ENCODE data around the gene PRCD. TPM values are rescaled to one million over a fixed set of nuclear protein-coding genes. Genes with fewer than 3 reads are reported as not detected.

The PRCD gene
- total and polyA plus RNA-seq, 8 donors, result 0.72 to 12.2 (median 4.2) TPM; not detected in 3

DNA sequence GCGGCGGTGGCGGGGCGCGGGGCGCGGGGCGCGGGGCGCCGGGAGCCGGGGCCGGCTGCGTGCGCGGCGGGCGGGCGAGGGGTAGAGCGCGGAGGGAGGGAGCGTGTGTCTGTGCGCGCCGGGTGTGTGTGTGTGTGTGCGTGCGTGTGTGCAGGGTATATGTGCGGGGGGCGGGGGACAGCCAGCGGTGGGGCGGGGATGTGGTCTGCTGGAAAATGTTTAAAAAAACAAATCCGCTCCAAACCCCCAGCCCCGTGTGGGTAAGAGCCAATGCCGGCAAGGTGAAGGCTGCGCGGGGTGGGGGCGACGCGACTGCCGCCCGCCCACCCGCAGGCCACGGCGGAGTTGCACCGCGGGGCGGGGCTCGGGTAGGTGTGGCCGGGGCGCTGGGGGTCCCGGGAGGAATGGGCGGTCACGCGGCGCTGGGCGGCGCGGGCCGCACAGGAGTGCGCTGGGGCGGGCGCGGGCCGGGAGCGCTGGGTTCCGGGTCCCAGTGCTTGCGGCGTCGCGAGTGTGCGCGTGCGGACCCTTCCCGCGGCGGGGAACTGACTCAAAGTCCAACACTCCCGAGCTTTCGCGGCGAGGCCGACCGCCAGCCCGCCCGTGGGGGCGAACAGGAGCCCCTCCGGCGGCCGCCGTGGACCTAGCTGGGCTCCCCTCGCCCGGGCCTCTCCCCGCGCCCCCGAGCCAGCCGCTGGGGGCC, 2.1 kb upstream of the PRCD start, which contains the start of gene CYGB:
CYGB (minus strand) TSS at position 132 of the 703 bp plus-strand sequence. CDS start 167 bp downstream, outside the sequence.
- Histone ChIP-seq H3K4me1 (peaks cover 20 to 49% (median 39%) of the 10 kb centered on the region in 4 donors), H3K36me3 (no peaks in the 10 kb centered on the region), H3K9me3 (no peaks in the 10 kb centered on the region), H3K4me3 (peak within 1 kb of the TSS; percentile 40 to 47 (median 45)), H3K27me3 (peaks cover 5 to 60% (median 24%) of the 10 kb centered on the region in 3 donors), H3K27ac (peak within 1 kb of the TSS; percentile 50 to 84 (median 71))
- DNase-seq, result peak in 1 of 2 donors; percentile 75
- TF ChIP-seq EP300 (IDR thresholded peaks at IDR 0.05) (no peak), POLR2AphosphoS5 (IDR thresholded peaks at IDR 0.05) (no peak), POLR2A (IDR thresholded peaks at IDR 0.05) (no peak)
- TF ChIP-seq, protein P1, sequence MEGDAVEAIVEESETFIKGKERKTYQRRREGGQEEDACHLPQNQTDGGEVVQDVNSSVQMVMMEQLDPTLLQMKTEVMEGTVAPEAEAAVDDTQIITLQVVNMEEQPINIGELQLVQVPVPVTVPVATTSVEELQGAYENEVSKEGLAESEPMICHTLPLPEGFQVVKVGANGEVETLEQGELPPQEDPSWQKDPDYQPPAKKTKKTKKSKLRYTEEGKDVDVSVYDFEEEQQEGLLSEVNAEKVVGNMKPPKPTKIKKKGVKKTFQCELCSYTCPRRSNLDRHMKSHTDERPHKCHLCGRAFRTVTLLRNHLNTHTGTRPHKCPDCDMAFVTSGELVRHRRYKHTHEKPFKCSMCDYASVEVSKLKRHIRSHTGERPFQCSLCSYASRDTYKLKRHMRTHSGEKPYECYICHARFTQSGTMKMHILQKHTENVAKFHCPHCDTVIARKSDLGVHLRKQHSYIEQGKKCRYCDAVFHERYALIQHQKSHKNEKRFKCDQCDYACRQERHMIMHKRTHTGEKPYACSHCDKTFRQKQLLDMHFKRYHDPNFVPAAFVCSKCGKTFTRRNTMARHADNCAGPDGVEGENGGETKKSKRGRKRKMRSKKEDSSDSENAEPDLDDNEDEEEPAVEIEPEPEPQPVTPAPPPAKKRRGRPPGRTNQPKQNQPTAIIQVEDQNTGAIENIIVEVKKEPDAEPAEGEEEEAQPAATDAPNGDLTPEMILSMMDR (IDR thresholded peaks at IDR 0.05), result no peak
- intact Hi-C loops (cut with DNase I; ENCODE audit: low total_unique reads), result no loop called here
- 1 to 3% (median 2%) methylated on average over 18 to 95 of the region's 95 CpGs for WGBS, 5 donors

DNA sequence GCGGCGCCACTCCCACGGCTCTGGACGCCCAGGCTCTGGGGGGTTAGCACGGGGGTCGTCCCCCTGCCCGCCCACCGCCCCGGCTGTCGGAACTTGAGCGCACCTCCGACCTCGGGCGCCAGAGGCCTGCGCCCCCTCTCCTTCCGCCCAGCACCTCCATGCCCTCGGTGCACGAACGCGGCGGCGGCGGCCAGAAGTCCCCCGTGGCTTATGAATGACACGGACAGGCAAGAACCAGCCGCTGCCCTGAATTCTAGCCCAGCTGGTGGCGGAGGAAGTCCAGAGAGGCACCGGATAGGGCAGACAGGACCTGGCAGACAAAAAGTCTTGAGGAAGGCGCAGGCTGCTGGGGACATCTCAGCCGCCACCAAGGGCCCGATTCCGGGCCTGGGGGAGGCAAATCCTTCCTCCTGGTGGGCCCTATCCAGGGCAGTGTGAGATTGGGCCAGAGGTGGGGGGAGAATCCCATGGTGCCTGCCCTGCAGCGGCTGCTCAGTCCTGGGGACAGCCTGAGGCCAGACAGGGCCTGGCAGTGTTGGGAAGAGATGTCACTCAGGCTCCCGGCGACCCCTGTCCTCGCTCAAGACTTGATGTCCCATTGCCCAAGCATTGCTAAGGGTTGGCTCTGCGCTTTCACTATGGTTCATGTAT, 1.4 kb upstream of the PRCD start:
- H3K9me3 ChIP-seq, result no peaks in the 10 kb centered on the region
- H3K36me3 ChIP-seq, result no peaks in the 10 kb centered on the region
- DNase-seq, result no peak
- peak overlapping the region; percentile 49 to 84 (median 71) for H3K27ac ChIP-seq
- TF ChIP-seq POLR2A (IDR thresholded peaks at IDR 0.05), result no peak
- no peak for TF ChIP-seq POLR2AphosphoS5 (IDR thresholded peaks at IDR 0.05)
- TF ChIP-seq EP300 (IDR thresholded peaks at IDR 0.05), result no peak
- TF ChIP-seq, protein P1 (IDR thresholded peaks at IDR 0.05), result no peak
- H3K4me3 ChIP-seq, result peak overlapping the region; percentile 40 to 47 (median 45)
- intact Hi-C loops (cut with DNase I; ENCODE audit: low total_unique reads), result no loop called here
- H3K4me1 ChIP-seq, result peaks cover 20 to 48% (median 39%) of the 10 kb centered on the region in 4 donors
- WGBS, 5 donors, result 25 to 53% (median 32%) methylated on average over 21 to 37 of the region's 37 CpGs
- peaks cover 5 to 67% (median 24%) of the 10 kb centered on the region in 3 donors for H3K27me3 ChIP-seq

DNA sequence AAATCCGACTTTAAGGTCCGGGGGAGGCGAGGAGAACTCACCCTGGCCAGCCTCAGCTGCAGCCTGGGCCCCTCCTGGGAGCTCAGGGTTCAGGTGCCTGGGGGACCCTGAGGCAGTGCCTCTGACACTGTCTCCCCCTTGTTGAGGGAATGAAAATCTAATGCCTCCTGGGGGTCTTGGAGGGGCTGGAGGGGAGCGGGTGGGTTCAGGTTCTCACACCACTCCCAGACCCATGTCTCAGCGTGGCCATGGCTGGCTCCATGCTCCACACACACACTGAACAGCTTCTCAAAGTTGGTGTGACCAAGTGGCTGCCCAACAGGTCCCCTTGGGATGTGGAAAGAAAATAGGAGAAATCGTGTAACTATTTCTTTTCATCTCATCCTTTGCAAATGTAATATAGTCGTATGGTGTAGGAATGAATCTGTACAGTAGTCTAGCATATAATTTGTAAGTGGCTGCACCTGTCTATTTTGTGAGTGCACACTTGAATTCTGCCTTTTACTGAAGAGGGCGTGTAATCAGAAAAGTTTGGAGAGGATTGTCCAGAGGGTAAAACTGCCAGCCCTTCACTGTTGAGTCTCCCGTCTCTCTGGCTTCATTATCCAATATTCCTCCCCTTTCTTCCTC, 788 bp upstream of the PRCD start:
- H3K36me3 ChIP-seq, result no peaks in the 10 kb centered on the region
- peaks cover 20 to 51% (median 44%) of the 10 kb centered on the region in 4 donors for H3K4me1 ChIP-seq
- no peak for DNase-seq
- no peak for TF ChIP-seq POLR2AphosphoS5 (IDR thresholded peaks at IDR 0.05)
- TF ChIP-seq EP300 (IDR thresholded peaks at IDR 0.05), result no peak
- no peak for TF ChIP-seq POLR2A (IDR thresholded peaks at IDR 0.05)
- H3K9me3 ChIP-seq, result no peaks in the 10 kb centered on the region
- 79 to 89% (median 87%) methylated on average over 9 of the region's 9 CpGs for WGBS, 5 donors
- H3K27ac ChIP-seq, result peak overlapping the region in 4 of 5 donors; percentile 49 to 84 (median 77)
- intact Hi-C loops (cut with DNase I; ENCODE audit: low total_unique reads), result no loop called here
- peak overlapping the region in 2 of 4 donors; percentile 40 to 46 for H3K4me3 ChIP-seq
- H3K27me3 ChIP-seq, result peaks cover 5 to 74% (median 25%) of the 10 kb centered on the region in 3 donors

DNA sequence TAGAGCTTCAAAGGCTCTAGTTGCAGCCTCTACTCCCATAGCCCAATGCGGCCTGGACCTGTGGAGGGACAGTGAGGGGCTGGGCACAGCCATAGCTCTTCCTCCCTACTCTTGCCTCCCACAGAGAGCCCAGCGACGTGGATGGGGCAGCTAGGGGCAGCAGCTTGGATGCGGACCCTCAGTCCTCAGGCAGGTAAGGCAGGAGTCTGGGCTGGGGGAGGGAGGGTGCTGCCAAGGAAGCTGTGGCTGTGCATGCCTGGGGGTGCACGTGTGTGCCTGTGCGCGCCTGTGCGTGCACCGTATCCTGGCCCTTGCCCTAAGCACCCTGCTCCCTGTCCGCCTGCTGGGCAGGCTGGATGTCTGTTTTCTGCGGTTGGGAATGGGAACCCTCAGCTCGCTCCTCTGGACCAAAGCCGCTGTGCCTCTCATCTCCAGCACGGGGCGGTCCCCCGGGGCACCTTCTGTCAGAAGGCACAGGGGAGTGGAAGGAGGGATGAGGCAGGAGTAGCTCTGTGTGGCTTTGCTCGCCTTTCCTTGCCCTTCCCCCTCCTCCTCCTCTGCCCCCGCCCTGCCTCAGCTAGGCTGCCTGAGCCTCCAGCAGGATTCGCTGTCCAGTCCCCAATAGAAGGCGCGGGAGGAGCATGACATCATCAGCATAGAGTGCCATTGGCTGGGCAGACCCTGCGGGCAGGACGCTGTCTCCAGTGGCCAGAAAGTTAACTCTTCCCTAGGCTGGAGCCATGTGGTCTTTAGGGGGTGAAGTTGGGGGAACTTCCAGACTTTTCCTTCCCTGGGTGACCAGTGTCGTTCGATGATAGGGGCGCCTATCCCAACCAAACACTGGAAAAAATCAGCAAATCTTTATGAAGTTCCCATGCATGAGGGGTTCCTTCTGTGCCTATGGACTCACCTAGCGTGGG, 797 bp downstream of the PRCD start:
- H3K27me3 ChIP-seq, result peaks cover 5 to 82% (median 27%) of the 10 kb centered on the region in 3 donors
- H3K27ac ChIP-seq, result peak overlapping the region; percentile 22 to 75 (median 47)
- intact Hi-C loops (cut with DNase I; ENCODE audit: low total_unique reads), result no loop called here
- TF ChIP-seq, protein P1 (IDR thresholded peaks at IDR 0.05), result peak in 1 of 7 experiments; percentile 37
- TF ChIP-seq EP300 (IDR thresholded peaks at IDR 0.05), result no peak
- TF ChIP-seq POLR2A (IDR thresholded peaks at IDR 0.05), result no peak
- TF ChIP-seq POLR2AphosphoS5 (IDR thresholded peaks at IDR 0.05), result peak; percentile 12 to 78 (median 27)
- 10 to 16% (median 10%) methylated on average over 21 to 27 of the region's 27 CpGs for WGBS, 5 donors
- H3K36me3 ChIP-seq, result no peaks in the 10 kb centered on the region
- no peaks in the 10 kb centered on the region for H3K9me3 ChIP-seq
- peak overlapping the region; percentile 30 to 45 (median 40) for H3K4me3 ChIP-seq
- DNase-seq, result peak; percentile 92 to 98
- H3K4me1 ChIP-seq, result peaks cover 28 to 65% (median 58%) of the 10 kb centered on the region in 4 donors

Data from stomach (tissue), 9 donors.